ENCODE measurements around the gene HSD11B1.

The HSD11B1 gene

GRCh38 chr1:209756615-209757445 lies 52.2 kb downstream of the HSD11B1 start:
- DNase-seq, result peak; percentile 49

GRCh38 chr1:209758400-209758799 lies 53.8 kb downstream of the HSD11B1 start:
- DNase-seq, result no peak

- DNase-seq, result no peak
Observed at GRCh38 chr1:209759829-209760359, 55.2 kb downstream of the HSD11B1 start.

GRCh38 chr1:209761011-209761635 lies 56.5 kb downstream of the HSD11B1 start:
- no peak for DNase-seq

GRCh38 chr1:209766051-209766450 lies 61.4 kb downstream of the HSD11B1 start:
- DNase-seq, result no peak

- DNase-seq, result no peak
Observed at GRCh38 chr1:209767096-209767495, 62.5 kb downstream of the HSD11B1 start.

GRCh38 chr1:209767706-209768105 lies 63.1 kb downstream of the HSD11B1 start:
- no peak for DNase-seq

- DNase-seq, result peak; percentile 91
Observed at GRCh38 chr1:209768354-209768774, 63.7 kb downstream of the HSD11B1 start.

GRCh38 chr1:209769171-209769904 lies 64.7 kb downstream of the HSD11B1 start:
- DNase-seq, result peak; percentile 86

- DNase-seq, result no peak
Observed at GRCh38 chr1:209769971-209770370, 65.3 kb downstream of the HSD11B1 start.

GRCh38 chr1:209770636-209771415 lies 66.2 kb downstream of the HSD11B1 start:
- no peak for DNase-seq

GRCh38 chr1:209772126-209772525 lies 67.5 kb downstream of the HSD11B1 start:
- no peak for DNase-seq

GRCh38 chr1:209774592-209774991 lies 69.9 kb downstream of the HSD11B1 start:
- DNase-seq, result no peak

GRCh38 chr1:209775678-209776077 lies 71.0 kb downstream of the HSD11B1 start:
- DNase-seq, result no peak

- no peak for DNase-seq
Observed at GRCh38 chr1:209777587-209777986, 72.9 kb downstream of the HSD11B1 start.

GRCh38 chr1:209778102-209778501 lies 73.5 kb downstream of the HSD11B1 start:
- no peak for DNase-seq

- DNase-seq, result no peak
Observed at GRCh38 chr1:209780268-209780667, 75.6 kb downstream of the HSD11B1 start.

GRCh38 chr1:209783386-209783785 lies 78.7 kb downstream of the HSD11B1 start:
- DNase-seq, result no peak
